Mesendoderm (in vitro differentiated cells): ENCODE measurements around the gene ZNF586.

Source experiments
- DNase-seq: peaks from one replicate; pipeline ENCODE4 v3.0.0; 2013
- H2AK5ac ChIP-seq: 2 replicates; pipeline ENCODE4 v1.6.1; 2013; ENCODE audit warnings: low read length, inconsistent platforms
- H2BK120ac ChIP-seq: 2 replicates; pipeline ENCODE4 v1.6.1; 2013; ENCODE audit warnings: low read depth, mild to moderate bottlenecking, low read length, moderate library complexity, mixed read lengths
- H2BK15ac ChIP-seq: replicated peaks from 2 replicates; pipeline ENCODE4 v1.6.1; 2013; ENCODE audit warnings: low read depth, mild to moderate bottlenecking, moderate library complexity
- H2BK5ac ChIP-seq: 2 replicates; pipeline ENCODE4 v1.6.1; 2013; ENCODE audit warnings: low read length, inconsistent platforms
- H3K18ac ChIP-seq: 2 replicates; pipeline ENCODE4 v1.6.1; 2013; ENCODE audit warnings: mild to moderate bottlenecking, low read length, mixed read lengths
- H3K23ac ChIP-seq: one replicate; pipeline ENCODE4 v1.6.1; 2013; ENCODE audit warnings: low read length
- H3K27ac ChIP-seq: 2 replicates; pipeline ENCODE4 v1.5.1; 2013; ENCODE audit warnings: low read depth, mild to moderate bottlenecking, inconsistent platforms, low read length, moderate library complexity
- H3K27me3 ChIP-seq: 2 replicates; pipeline ENCODE4 v1.6.1; 2013; ENCODE audit warnings: low read length, control low read depth, mild to moderate bottlenecking, inconsistent platforms; ENCODE audit not compliant: insufficient read depth, poor library complexity
- H3K36me3 ChIP-seq: 2 replicates; pipeline ENCODE4 v1.6.1; 2013; ENCODE audit warnings: low read length, inconsistent platforms; ENCODE audit not compliant: control insufficient read depth, insufficient read depth
- H3K4ac ChIP-seq: one replicate; pipeline ENCODE4 v1.6.1; 2013; ENCODE audit warnings: low read depth, mild to moderate bottlenecking, low read length, moderate library complexity
- H3K4me1 ChIP-seq: 2 replicates; pipeline ENCODE4 v1.6.1; 2013; ENCODE audit warnings: low read depth, low read length, inconsistent platforms; ENCODE audit not compliant: control insufficient read depth
- H3K4me2 ChIP-seq: 2 replicates; pipeline ENCODE4 v1.6.1; 2013; ENCODE audit warnings: low read length
- H3K4me3 ChIP-seq: 2 replicates; pipeline ENCODE4 v1.5.1; 2013; ENCODE audit warnings: mild to moderate bottlenecking, low read length
- H3K56ac ChIP-seq: one replicate; pipeline ENCODE4 v1.6.1; 2013; ENCODE audit warnings: low read length
- H3K79me1 ChIP-seq: 2 replicates; pipeline ENCODE4 v1.6.1; 2013; ENCODE audit warnings: low read length, inconsistent platforms
- H3K79me2 ChIP-seq: 2 replicates; pipeline ENCODE4 v1.6.1; 2013; ENCODE audit warnings: mild to moderate bottlenecking, low read length; ENCODE audit not compliant: control insufficient read depth, insufficient read depth
- H3K9ac ChIP-seq: 2 replicates; pipeline ENCODE4 v1.6.1; 2013; ENCODE audit warnings: low read length, inconsistent platforms
- H4K5ac ChIP-seq: one replicate; pipeline ENCODE4 v1.6.1; 2013; ENCODE audit warnings: low read length
- H4K8ac ChIP-seq: one replicate; pipeline ENCODE4 v1.6.1; 2013; ENCODE audit warnings: low read depth, mild to moderate bottlenecking, control low read depth, low read length, moderate library complexity
- WGBS: extraction: QIAGEN DNeasy Blood & Tissue Kit; methylation state at CpG from one replicate; pipeline ENCODE4 v1.1.7; 2013; ENCODE audit warnings: low lambda C conversion rate, missing lambda C conversion rate; ENCODE audit not compliant: insufficient coverage; ENCODE audit errors: extremely low coverage; 5-methylcytosine and 5-hydroxymethylcytosine counted together

The ZNF586 gene

GRCh38 chr19:57829316-57829715 is 59.8 kb downstream of the ZNF586 start:
- Histone ChIP-seq H2BK120ac (peak overlapping the region; percentile 51), H3K18ac (no peak overlapping the region), H4K5ac (no peak overlapping the region), H3K9ac (peak overlapping the region; percentile 0), H2AK5ac (no peak overlapping the region), H2BK15ac (no peak overlapping the region), H3K79me1 (peaks cover 4% of the 10 kb centered on the region), H3K4me2 (no peak overlapping the region), H3K27ac (peak overlapping the region; percentile 88), H3K27me3 (no peaks in the 10 kb centered on the region), H3K4ac (no peak overlapping the region), H3K4me3 (no peak overlapping the region), H2BK5ac (no peak overlapping the region), H3K56ac (peak overlapping the region; percentile 3), H3K79me2 (peaks cover 52% of the 10 kb centered on the region), H4K8ac (no peak overlapping the region), H3K23ac (no peak overlapping the region), H3K36me3 (no peaks in the 10 kb centered on the region), H3K4me1 (peaks cover 3% of the 10 kb centered on the region)
- WGBS: no CpG with 5 or more reads among the region's 5 CpGs
- DNase-seq: peak; percentile 90

- Histone ChIP-seq H2BK120ac (peak within 1 kb of the TSS; percentile 66), H3K27ac (peak within 1 kb of the TSS; percentile 96), H4K5ac (peak within 1 kb of the TSS; percentile 98), H3K9ac (peak within 1 kb of the TSS; percentile 93), H3K4me2 (peak within 1 kb of the TSS; percentile 98), H3K18ac (peak within 1 kb of the TSS; percentile 71), H3K27me3 (no peaks in the 10 kb centered on the region), H3K56ac (peak within 1 kb of the TSS; percentile 95), H2AK5ac (peak within 1 kb of the TSS; percentile 91), H3K79me1 (peaks cover 4% of the 10 kb centered on the region), H2BK5ac (peak within 1 kb of the TSS; percentile 88), H3K4ac (peak within 1 kb of the TSS; percentile 81), H3K4me1 (peaks cover 3% of the 10 kb centered on the region), H3K36me3 (no peaks in the 10 kb centered on the region), H3K79me2 (peaks cover 46% of the 10 kb centered on the region), H3K4me3 (peak within 1 kb of the TSS; percentile 70), H2BK15ac (no peak within 1 kb of the TSS), H4K8ac (peak within 1 kb of the TSS; percentile 68), H3K23ac (peak within 1 kb of the TSS; percentile 86)
- DNase-seq: peak; percentile 100
- no CpG with 5 or more reads among the region's 22 CpGs for WGBS
These were observed 60.7 kb downstream of the ZNF586 start, which contains the start of gene ZNF587B for GRCh38 chr19:57830071-57830602. Gene ZNF587B (plus strand): TSS chr19:57830299. CDS start chr19:57830529, 230 bp downstream.
